OCI-LY7 (cell line): ENCODE data around the gene SLC4A1. TPM values are rescaled to one million over a fixed set of nuclear protein-coding genes. Genes with fewer than 3 reads are reported as not detected.

Experiments used
- BruUV-seq: library from RNA; stranded (reverse); fragments of 400-500 nt; replicated peaks from 2 replicates; lab custom pipeline; 2021; lab: Mats Ljungman, UMichigan
- CTCF ChIA-PET: fragments of 300-600 bp; sonication (Branson Sonifier 250); formaldehyde crosslinking; loops from one replicate; lab custom pipeline; 2022; ENCODE audit warnings: antibody characterized with exemption; ENCODE audit not compliant: unreplicated experiment; lab: Charles Lee
- POLR2A ChIA-PET: fragments of 300-600 bp; sonication (Branson Sonifier 250); formaldehyde crosslinking; loops from one replicate; lab custom pipeline; 2022; ENCODE audit warnings: antibody characterized with exemption; lab: Charles Lee
- DNase-seq: peaks from one replicate; pipeline ENCODE4 v3.0.0-alpha.2; 2015; ENCODE audit warnings: low spot score
- H2AFZ ChIP-seq: fragments of 200-600 bp; sonication (generic), shearing (Covaris generic); 2 replicates; pipeline ENCODE4 v1.6.1; 2014; ENCODE audit warnings: mild to moderate bottlenecking, antibody characterized with exemption, low read length, moderate library complexity
- H3K27ac ChIP-seq: fragments of 200-600 bp; sonication (generic); 2 replicates; pipeline ENCODE4 v1.5.1; 2014; ENCODE audit warnings: mixed run types, low read depth, mild to moderate bottlenecking, moderate library complexity, low read length, inconsistent platforms; ENCODE audit not compliant: poor library complexity, severe bottlenecking
- H3K36me3 ChIP-seq: fragments of 200-600 bp; sonication (generic); 2 replicates; pipeline ENCODE4 v1.6.1; 2014; ENCODE audit warnings: mild to moderate bottlenecking, antibody characterized with exemption, low read length, moderate library complexity, mixed read lengths; ENCODE audit not compliant: insufficient read depth
- H3K4me1 ChIP-seq: fragments of 200-600 bp; sonication (generic); 2 replicates; pipeline ENCODE4 v1.5.1; 2014; ENCODE audit warnings: mild to moderate bottlenecking, low read length; ENCODE audit not compliant: insufficient read depth, poor library complexity, severe bottlenecking
- H3K4me2 ChIP-seq: fragments of 200-600 bp; sonication (generic); 2 replicates; pipeline ENCODE4 v1.6.1; 2014; ENCODE audit warnings: mild to moderate bottlenecking, low read length
- H3K4me3 ChIP-seq: fragments of 200-600 bp; sonication (generic); 2 replicates; pipeline ENCODE4 v1.5.1; 2014; ENCODE audit warnings: mild to moderate bottlenecking, low read depth, low read length; ENCODE audit not compliant: poor library complexity, severe bottlenecking
- H3K79me2 ChIP-seq: fragments of 200-600 bp; sonication (generic); 2 replicates; pipeline ENCODE4 v1.6.1; 2016; ENCODE audit warnings: low read depth, mild to moderate bottlenecking, low read length, moderate library complexity, mixed read lengths; ENCODE audit not compliant: insufficient read depth
- H3K9me2 ChIP-seq: fragments of 200-600 bp; sonication (generic); 2 replicates; pipeline ENCODE4 v1.6.1; 2016; ENCODE audit warnings: mild to moderate bottlenecking, low read length, mixed read lengths; ENCODE audit not compliant: insufficient read depth
- H3K9me3 ChIP-seq: fragments of 200-600 bp; sonication (generic); 2 replicates; pipeline ENCODE4 v1.6.1; 2014; ENCODE audit warnings: mild to moderate bottlenecking, mixed run types, low read length, mixed read lengths
- H4K20me1 ChIP-seq: fragments of 200-600 bp; sonication (generic); 2 replicates; pipeline ENCODE4 v1.6.1; 2014; ENCODE audit warnings: mild to moderate bottlenecking, antibody characterized with exemption, low read length, moderate library complexity, mixed read lengths; ENCODE audit not compliant: insufficient read depth
- EZH2phosphoT487 ChIP-seq: fragments of 200-600 bp; sonication (generic); IDR thresholded peaks from 2 replicates; pipeline ENCODE4 v1.6.1; 2018; ENCODE audit warnings: low read depth, borderline replicate concordance, mild to moderate bottlenecking, mixed run types, antibody characterized with exemption, low read length, moderate library complexity, mixed read lengths
- intact Hi-C: fragments of 100-400 bp; cut with micrococcal nuclease; formaldehyde crosslinking; loops from one replicate; pipeline ENCODE4 v1.10.0; 2022; ENCODE audit not compliant: unreplicated experiment
- total RNA-seq, 2 experiments: library from RNA; depleted of rRNA in 1 of 2; stranded (reverse); fragments of >200 nt in 1 of 2; shearing (Covaris generic) in 1 of 2; gene quantifications; 2 replicates each; pipeline ENCODE4 v1.2.3, GENCODE V29; 2014 to 2022
- TF ChIP-seq, protein P1 (sequence below): fragments of 200-600 bp; sonication (generic); conservative IDR thresholded peaks from 2 replicates; pipeline ENCODE4 v1.5.1; 2014; ENCODE audit warnings: mild to moderate bottlenecking, antibody characterized with exemption, low read length, moderate library complexity, mixed read lengths

Gene SLC4A1
- total RNA-seq, 2 experiments from 2014 or later, result not detected

DNA sequence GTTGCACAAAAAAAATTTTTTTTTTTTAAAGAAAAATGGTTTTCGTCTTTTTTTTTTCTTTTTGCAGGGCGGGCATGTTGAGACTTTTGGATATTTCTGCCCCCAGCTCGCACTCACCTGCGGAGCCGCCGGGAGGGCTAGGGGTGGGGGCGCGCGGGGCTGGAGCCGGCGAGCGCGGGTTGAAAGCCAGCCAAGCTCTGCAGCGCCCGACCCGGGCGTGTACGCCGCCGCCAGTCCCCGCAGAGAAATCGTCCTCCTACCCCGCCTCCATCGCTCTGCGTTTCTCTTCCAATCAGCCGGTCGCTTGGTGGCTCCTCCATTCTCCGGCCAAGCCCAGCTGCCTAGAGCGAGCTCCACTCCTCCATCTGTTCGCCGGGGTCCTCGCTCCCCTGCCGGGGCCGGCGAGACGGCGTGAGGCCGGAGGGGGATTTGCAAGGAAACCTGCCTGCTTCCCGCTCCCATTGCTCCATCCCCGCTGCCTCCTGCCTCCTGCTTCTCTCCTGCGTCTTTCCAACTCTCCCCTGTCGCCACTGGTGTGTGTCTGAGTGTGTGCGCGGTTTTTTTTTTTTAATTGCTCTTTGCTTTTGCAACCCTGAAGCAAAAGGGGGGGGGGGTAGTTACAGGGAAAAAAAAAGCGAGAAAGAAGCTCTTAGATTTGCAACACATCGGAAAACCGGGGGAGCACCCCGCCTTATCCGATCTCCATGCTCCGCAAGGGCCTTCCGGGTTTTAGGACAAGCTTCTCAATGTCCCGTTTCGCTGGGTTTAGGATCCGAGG lies 46.7 kb downstream of the SLC4A1 start:
- BruUV-seq, result no TSS peak

DNA sequence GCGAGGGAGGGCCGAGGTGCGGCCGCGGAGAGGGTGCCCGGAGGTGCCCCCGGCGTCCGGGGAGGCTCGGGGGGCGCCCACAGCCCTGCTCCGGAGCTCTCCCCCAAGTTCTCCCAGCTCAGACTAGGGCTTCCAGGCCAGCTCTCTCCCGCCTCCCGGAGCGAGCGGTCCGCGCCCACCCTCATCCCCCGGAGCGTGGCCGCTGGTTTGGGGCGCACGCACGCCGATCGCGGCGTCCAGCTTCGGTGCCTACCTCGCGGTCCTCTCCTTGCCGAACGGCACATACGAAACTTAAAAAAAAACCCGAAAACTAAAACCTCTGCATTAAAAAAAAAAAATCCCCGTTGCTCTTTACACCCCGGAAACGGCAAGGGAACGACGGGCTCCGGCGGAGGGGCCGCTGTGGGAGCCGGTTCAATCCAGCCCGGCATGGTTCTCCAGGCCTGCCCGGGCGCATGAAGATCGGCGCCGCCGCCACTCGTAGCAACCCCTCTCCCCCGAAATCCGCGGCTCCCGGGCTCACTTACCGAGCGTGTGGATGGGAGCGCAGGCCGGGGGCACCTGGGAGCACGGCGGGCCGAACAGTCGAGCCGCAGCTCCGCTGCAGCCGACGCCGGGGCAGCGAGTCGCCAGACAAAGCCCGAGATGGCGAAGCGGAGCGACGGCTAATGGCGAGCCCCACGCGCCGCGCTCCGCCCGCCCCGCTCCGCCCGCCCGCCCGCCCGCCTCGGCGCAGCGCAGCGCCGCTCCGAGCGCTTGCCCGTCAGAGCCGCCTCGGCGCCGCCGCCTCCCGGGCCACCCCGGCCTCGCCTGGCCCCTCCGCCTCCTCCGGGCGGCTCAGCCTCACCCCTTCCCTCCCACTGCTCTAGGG lies 47.5 kb downstream of the SLC4A1 start:
- POLR2A ChIA-PET, result interaction anchor here (0.6 to 1.5 kb wide), 4 partner anchors 10 to 139 kb away, joined by 3 to 4 read pairs (median 4); partner anchors contain the start of gene ATXN7L3
- no peak for TF ChIP-seq EZH2phosphoT487
- H3K9me3 ChIP-seq, result no peaks in the 10 kb centered on the region
- DNase-seq, result peak; percentile 77
- intact Hi-C loops, result loop anchor here (1.0 kb wide), 1 partner anchor 20 kb away; no protein-coding TSS in a partner anchor
- CTCF ChIA-PET, result interaction anchor here (1.6 kb wide), 1 partner anchor 10 kb away, joined by 8 read pairs; no protein-coding TSS in a partner anchor
- H4K20me1 ChIP-seq, result no peaks in the 10 kb centered on the region
- peak overlapping the region; percentile 86 for H3K27ac ChIP-seq
- H2AFZ ChIP-seq, result no peak overlapping the region
- no TSS peak for BruUV-seq
- peak overlapping the region; percentile 80 for H3K4me2 ChIP-seq
- H3K4me1 ChIP-seq, result peaks cover 24% of the 10 kb centered on the region
- H3K36me3 ChIP-seq, result peaks cover 27% of the 10 kb centered on the region
- peak overlapping the region; percentile 90 for H3K4me3 ChIP-seq
- H3K79me2 ChIP-seq, result peaks cover 32% of the 10 kb centered on the region
- H3K9me2 ChIP-seq, result no peaks in the 10 kb centered on the region

More for the DNA sequence above, 46.7 kb downstream of the SLC4A1 start:
- peak; percentile 87 for DNase-seq
- Histone ChIP-seq H3K9me2 (no peaks in the 10 kb centered on the region), H3K4me3 (peak overlapping the region; percentile 90), H3K4me1 (peaks cover 16% of the 10 kb centered on the region), H3K4me2 (peak overlapping the region; percentile 80), H3K79me2 (peaks cover 25% of the 10 kb centered on the region), H3K9me3 (no peaks in the 10 kb centered on the region), H3K27ac (peak overlapping the region; percentile 86), H4K20me1 (no peaks in the 10 kb centered on the region), H2AFZ (peak overlapping the region; percentile 5; the same call in 1 of the 2 replicates), H3K36me3 (peaks cover 20% of the 10 kb centered on the region)
- intact Hi-C loops, result no loop called here
- TF ChIP-seq, protein P1, sequence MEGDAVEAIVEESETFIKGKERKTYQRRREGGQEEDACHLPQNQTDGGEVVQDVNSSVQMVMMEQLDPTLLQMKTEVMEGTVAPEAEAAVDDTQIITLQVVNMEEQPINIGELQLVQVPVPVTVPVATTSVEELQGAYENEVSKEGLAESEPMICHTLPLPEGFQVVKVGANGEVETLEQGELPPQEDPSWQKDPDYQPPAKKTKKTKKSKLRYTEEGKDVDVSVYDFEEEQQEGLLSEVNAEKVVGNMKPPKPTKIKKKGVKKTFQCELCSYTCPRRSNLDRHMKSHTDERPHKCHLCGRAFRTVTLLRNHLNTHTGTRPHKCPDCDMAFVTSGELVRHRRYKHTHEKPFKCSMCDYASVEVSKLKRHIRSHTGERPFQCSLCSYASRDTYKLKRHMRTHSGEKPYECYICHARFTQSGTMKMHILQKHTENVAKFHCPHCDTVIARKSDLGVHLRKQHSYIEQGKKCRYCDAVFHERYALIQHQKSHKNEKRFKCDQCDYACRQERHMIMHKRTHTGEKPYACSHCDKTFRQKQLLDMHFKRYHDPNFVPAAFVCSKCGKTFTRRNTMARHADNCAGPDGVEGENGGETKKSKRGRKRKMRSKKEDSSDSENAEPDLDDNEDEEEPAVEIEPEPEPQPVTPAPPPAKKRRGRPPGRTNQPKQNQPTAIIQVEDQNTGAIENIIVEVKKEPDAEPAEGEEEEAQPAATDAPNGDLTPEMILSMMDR, result peak; percentile 24; the same call in 1 of the 2 replicates
- TF ChIP-seq EZH2phosphoT487, result no peak
- POLR2A ChIA-PET, result interaction anchor here (0.6 to 1.5 kb wide), 9 partner anchors 9 to 291 kb away, joined by 3 to 5 read pairs (median 4); no protein-coding TSS in a partner anchor
- CTCF ChIA-PET, result interaction anchor here (0.7 kb wide), 1 partner anchor 52 kb away, joined by 3 read pairs; no protein-coding TSS in a partner anchor
